Endothelial cell of hepatic sinusoid (primary cell): ENCODE results near the gene TMEM201.
"Not testable (repeated sequence)": the region's sequence is repeated elsewhere in the genome, so short reads cannot be mapped to it uniquely, and the experiment has no call there.

Source experiments
- in situ Hi-C: cut with HindIII; loops from 2 replicates; pipeline ENCODE4 v1.10.0; 2017; ENCODE audit warnings: low sequenced_read_pairs

The TMEM201 gene

GRCh38 chr1:9588551-9589143, at the start of gene TMEM201:
TSS of gene TMEM201 (plus strand) at chr1:9588911. CDS start at chr1:9588931, 20 bp downstream.
- in situ Hi-C loops = loop anchor here (10.0 kb wide), 1 partner anchor 324 kb away; no protein-coding TSS in a partner anchor

- in situ Hi-C loops = no loop called here
Observed at GRCh38 chr1:9539165-9539828, 49.4 kb upstream of the TMEM201 start, which contains the start of gene SLC25A33. TSS of gene SLC25A33 (plus strand) at chr1:9539465. CDS start at chr1:9539692, 227 bp downstream.

GRCh38 chr1:9539829-9540550, 48.7 kb upstream of the TMEM201 start:
- in situ Hi-C loops = no loop called here

GRCh38 chr1:9542430-9542829, 46.3 kb upstream of the TMEM201 start:
- in situ Hi-C loops = no loop called here

GRCh38 chr1:9544926-9545325, 43.8 kb upstream of the TMEM201 start:
- in situ Hi-C loops = no loop called here

GRCh38 chr1:9549955-9550546, 38.7 kb upstream of the TMEM201 start:
- in situ Hi-C loops = no loop called here

GRCh38 chr1:9551984-9552383, 36.7 kb upstream of the TMEM201 start:
- in situ Hi-C loops = no loop called here

GRCh38 chr1:9553736-9554144, 35.0 kb upstream of the TMEM201 start:
- in situ Hi-C loops = no loop called here

GRCh38 chr1:9555942-9556341, 32.8 kb upstream of the TMEM201 start:
- in situ Hi-C loops = no loop called here

GRCh38 chr1:9557624-9558023, 31.1 kb upstream of the TMEM201 start:
- in situ Hi-C loops = no loop called here

GRCh38 chr1:9558271-9558945, 30.3 kb upstream of the TMEM201 start:
- in situ Hi-C loops = no loop called here

- in situ Hi-C loops = no loop called here
Observed at GRCh38 chr1:9558946-9559545, 29.7 kb upstream of the TMEM201 start.

GRCh38 chr1:9559673-9560072, 29.0 kb upstream of the TMEM201 start:
- in situ Hi-C loops = no loop called here

- in situ Hi-C loops = not testable (repeated sequence)
Observed at GRCh38 chr1:9560090-9560489, 28.6 kb upstream of the TMEM201 start.

GRCh38 chr1:9561429-9561828, 27.3 kb upstream of the TMEM201 start:
- in situ Hi-C loops = no loop called here

- in situ Hi-C loops = no loop called here
Observed at GRCh38 chr1:9569267-9569666, 19.4 kb upstream of the TMEM201 start.

- in situ Hi-C loops = loop anchor here (5.0 kb wide), 1 partner anchor 74 kb away; no protein-coding TSS in a partner anchor
Observed at GRCh38 chr1:9570886-9571529, 17.7 kb upstream of the TMEM201 start.

GRCh38 chr1:9573723-9574122, 15.0 kb upstream of the TMEM201 start:
- in situ Hi-C loops = loop anchor here (5.0 kb wide), 1 partner anchor 76 kb away; no protein-coding TSS in a partner anchor

GRCh38 chr1:9575486-9575885, 13.2 kb upstream of the TMEM201 start:
- in situ Hi-C loops = no loop called here

- in situ Hi-C loops = no loop called here
Observed at GRCh38 chr1:9576903-9577302, 11.8 kb upstream of the TMEM201 start.
